NCI-H510A treated with DMSO at 0.1 percent for 48 hours (cell line): Measurements from ENCODE around the gene ASIC2.

Source experiments
- DNase-seq: peaks from one replicate; lab custom pipeline; 2025; lab: John Stamatoyannopoulos, UW

Gene ASIC2

GRCh38 chr17:33202796-33203495, 90.1 kb downstream of the ASIC2 start:
- no peak for DNase-seq

- no peak for DNase-seq
Observed at GRCh38 chr17:33202021-33202420, 91.1 kb downstream of the ASIC2 start.

GRCh38 chr17:33201283-33201682, 91.8 kb downstream of the ASIC2 start:
- no peak for DNase-seq

GRCh38 chr17:33200587-33200986, 92.5 kb downstream of the ASIC2 start:
- DNase-seq: no peak

GRCh38 chr17:33199571-33200510, 93.3 kb downstream of the ASIC2 start:
- no peak for DNase-seq

GRCh38 chr17:33198954-33199353, 94.1 kb downstream of the ASIC2 start:
- no peak for DNase-seq

- no peak for DNase-seq
Observed at GRCh38 chr17:33197342-33197741, 95.8 kb downstream of the ASIC2 start.

- DNase-seq: no peak
Observed at GRCh38 chr17:33196883-33197282, 96.2 kb downstream of the ASIC2 start.

- no peak for DNase-seq
Observed at GRCh38 chr17:33192951-33193911, 99.9 kb downstream of the ASIC2 start.

GRCh38 chr17:33183487-33184026, 109.5 kb downstream of the ASIC2 start:
- no peak for DNase-seq

- DNase-seq: no peak
Observed at GRCh38 chr17:33179151-33179550, 113.9 kb downstream of the ASIC2 start.

GRCh38 chr17:33178681-33179080, 114.4 kb downstream of the ASIC2 start:
- DNase-seq: no peak

- DNase-seq: no peak
Observed at GRCh38 chr17:33175562-33175961, 117.5 kb downstream of the ASIC2 start.

GRCh38 chr17:33171931-33172330, 121.2 kb downstream of the ASIC2 start:
- no peak for DNase-seq

GRCh38 chr17:33169580-33170285, 123.4 kb downstream of the ASIC2 start:
- DNase-seq: no peak

- DNase-seq: no peak
Observed at GRCh38 chr17:33167736-33168135, 125.4 kb downstream of the ASIC2 start.

- DNase-seq: no peak
Observed at GRCh38 chr17:33166472-33166871, 126.6 kb downstream of the ASIC2 start.

- no peak for DNase-seq
Observed at GRCh38 chr17:33164169-33164881, 128.8 kb downstream of the ASIC2 start.

GRCh38 chr17:33163533-33164168, 129.4 kb downstream of the ASIC2 start:
- no peak for DNase-seq

- no peak for DNase-seq
Observed at GRCh38 chr17:33154869-33155455, 138.1 kb downstream of the ASIC2 start.
